ENCODE measurements around the gene MPPED2.

Gene MPPED2

GRCh38 chr11:30483056-30483455 is 103.1 kb downstream of the MPPED2 start:
- DNase-seq = no peak

- DNase-seq = no peak
Measured at GRCh38 chr11:30481796-30482195, 104.4 kb downstream of the MPPED2 start.

- DNase-seq = no peak
Measured at GRCh38 chr11:30481330-30481729, 104.8 kb downstream of the MPPED2 start.

GRCh38 chr11:30479899-30480298 is 106.3 kb downstream of the MPPED2 start:
- DNase-seq = no peak

GRCh38 chr11:30478923-30479322 is 107.2 kb downstream of the MPPED2 start:
- DNase-seq = no peak

- no peak for DNase-seq
Measured at GRCh38 chr11:30477061-30477460, 109.1 kb downstream of the MPPED2 start.

GRCh38 chr11:30474151-30474954 is 111.8 kb downstream of the MPPED2 start:
- DNase-seq = no peak

GRCh38 chr11:30471244-30471643 is 114.9 kb downstream of the MPPED2 start:
- no peak for DNase-seq

- DNase-seq = no peak
Measured at GRCh38 chr11:30468881-30469280, 117.3 kb downstream of the MPPED2 start.

- no peak for DNase-seq
Measured at GRCh38 chr11:30467176-30467575, 119.0 kb downstream of the MPPED2 start.

- no peak for DNase-seq
Measured at GRCh38 chr11:30465623-30466022, 120.5 kb downstream of the MPPED2 start.

GRCh38 chr11:30465192-30465591 is 121.0 kb downstream of the MPPED2 start:
- no peak for DNase-seq

- DNase-seq = no peak
Measured at GRCh38 chr11:30463266-30463665, 122.9 kb downstream of the MPPED2 start.

GRCh38 chr11:30462421-30462820 is 123.7 kb downstream of the MPPED2 start:
- DNase-seq = no peak

- no peak for DNase-seq
Measured at GRCh38 chr11:30459821-30460220, 126.3 kb downstream of the MPPED2 start.

GRCh38 chr11:30459306-30459705 is 126.8 kb downstream of the MPPED2 start:
- DNase-seq = no peak

- no peak for DNase-seq
Measured at GRCh38 chr11:30458541-30458940, 127.6 kb downstream of the MPPED2 start.

- DNase-seq = no peak
Measured at GRCh38 chr11:30457087-30457486, 129.1 kb downstream of the MPPED2 start.

- no peak for DNase-seq
Measured at GRCh38 chr11:30455025-30455424, 131.1 kb downstream of the MPPED2 start.

GRCh38 chr11:30454541-30454940 is 131.6 kb downstream of the MPPED2 start:
- DNase-seq = no peak

- no peak for DNase-seq
Measured at GRCh38 chr11:30454111-30454510, 132.0 kb downstream of the MPPED2 start.

- DNase-seq = no peak
Measured at GRCh38 chr11:30453705-30454104, 132.4 kb downstream of the MPPED2 start.

- DNase-seq = no peak
Measured at GRCh38 chr11:30452842-30453241, 133.3 kb downstream of the MPPED2 start.

GRCh38 chr11:30452114-30452513 is 134.0 kb downstream of the MPPED2 start:
- no peak for DNase-seq

- no peak for DNase-seq
Measured at GRCh38 chr11:30451626-30452025, 134.5 kb downstream of the MPPED2 start.

Data from midbrain (tissue), 1 donor.